Gastrocnemius medialis (tissue), 4 donors: ENCODE measurements around the gene DHDH. TPM values are rescaled to one million over a fixed set of nuclear protein-coding genes. Genes with fewer than 3 reads are reported as not detected.

ENCODE experiments used
- ATAC-seq, 2 donors: fragments of 150-250 bp; one replicate each; pipeline ENCODE4 v1.9.1; 2016
- DNase-seq, 2 donors: peaks; one replicate each; pipeline ENCODE4 v3.0.0-alpha.2; 2019
- H3K27ac ChIP-seq, 4 donors: fragments of 200-600 bp; sonication (generic); 1 replicate in 1 of 4; 2 replicates in 3 of 4; pipeline ENCODE4 v1.5.1; 2016 to 2018; ENCODE audit warnings: mild to moderate bottlenecking in 2 of 4, moderate library complexity in 1 of 4
- H3K27me3 ChIP-seq, 3 donors: fragments of 200-600 bp; sonication (generic) in 2 of 3; 1 replicate in 1 of 3; 2 replicates in 2 of 3; pipeline versions ENCODE4 v1.5.1 to v1.6.0; 2016 to 2019; ENCODE audit warnings: mild to moderate bottlenecking in 1 of 3, moderate library complexity in 1 of 3
- H3K36me3 ChIP-seq, 2 donors: fragments of 200-600 bp; sonication (generic) in 1 of 2; one replicate each; pipeline ENCODE4 v1.5.1; 2017 to 2018
- H3K4me1 ChIP-seq, 2 donors: fragments of 200-600 bp; sonication (generic) in 1 of 2; one replicate each; pipeline ENCODE4 v1.5.1; 2016 to 2017; ENCODE audit warnings: mild to moderate bottlenecking in 2 of 2
- H3K4me3 ChIP-seq, 4 donors: fragments of 200-600 bp; sonication (generic) in 3 of 4; 1 replicate in 1 of 4; 2 replicates in 3 of 4; pipeline ENCODE4 v1.5.1; 2016 to 2019; ENCODE audit warnings: mild to moderate bottlenecking in 2 of 4
- H3K9me3 ChIP-seq, 3 donors: fragments of 200-600 bp; sonication (generic) in 2 of 3; 1 replicate in 1 of 3; 2 replicates in 2 of 3; pipeline ENCODE4 v1.5.1; 2016 to 2019
- CTCF ChIP-seq, 5 experiments: fragments of 450-650 bp in 3 of 5; fragments of 200-600 bp in 2 of 5; sonication (generic) in 2 of 5; IDR thresholded peaks in 4 of 5; conservative IDR thresholded peaks in 1 of 5; 1 replicate in 4 of 5; 2 replicates in 1 of 5; pipeline ENCODE4 v1.5.1; 2016 to 2019; ENCODE audit warnings: antibody characterized with exemption in 5 of 5, mild to moderate bottlenecking in 3 of 5, moderate library complexity in 3 of 5
- POLR2A ChIP-seq, 2 donors: fragments of 450-650 bp; IDR thresholded peaks; one replicate each; pipeline ENCODE4 v1.6.1; 2017; ENCODE audit warnings: antibody characterized with exemption in 2 of 2, mild to moderate bottlenecking in 2 of 2, moderate library complexity in 2 of 2
- in situ Hi-C, 4 donors: fragments of 200-750 bp; cut with MboI; loops; one replicate each; pipeline versions ENCODE4 v1.15.0 to v1.8.0; 2017; ENCODE audit warnings: low sequenced_read_pairs in 4 of 4
- intact Hi-C: fragments of 100-400 bp; cut with DNase I; formaldehyde crosslinking; loops from one replicate; pipeline ENCODE4 v1.15.1; 2023; ENCODE audit warnings: low total_unique reads
- total RNA-seq, 4 donors: library from RNA; depleted of rRNA; stranded (reverse); fragments of >200 nt; gene quantifications; one replicate each; pipeline versions ENCODE4 v1.1.0 to v1.2.3, GENCODE V29; 2016

DHDH gene
- total RNA-seq, 4 donors from 2014 or later: not detected

- Histone ChIP-seq H3K4me1 (peaks cover 0 to 2% of the 10 kb centered on the region in 2 donors), H3K36me3 (no peaks in the 10 kb centered on the region), H3K27ac (no peak overlapping the region), H3K9me3 (no peaks in the 10 kb centered on the region), H3K4me3 (no peak overlapping the region), H3K27me3 (peaks cover 9 to 18% (median 9%) of the 10 kb centered on the region in 3 donors)
- DNase-seq (no peak), ATAC-seq (no peak)
- TF ChIP-seq CTCF (IDR thresholded peaks at IDR 0.05 in 4 of 5, conservative IDR thresholded peaks at IDR 0.05 in 1 of 5) (no peak), POLR2A (IDR thresholded peaks at IDR 0.05) (no peak)
- in situ Hi-C loops: no loop called here
- intact Hi-C loops: no loop called here
Measured at GRCh38 chr19:48938256-48938655, 4.8 kb downstream of the DHDH start.

DNA sequence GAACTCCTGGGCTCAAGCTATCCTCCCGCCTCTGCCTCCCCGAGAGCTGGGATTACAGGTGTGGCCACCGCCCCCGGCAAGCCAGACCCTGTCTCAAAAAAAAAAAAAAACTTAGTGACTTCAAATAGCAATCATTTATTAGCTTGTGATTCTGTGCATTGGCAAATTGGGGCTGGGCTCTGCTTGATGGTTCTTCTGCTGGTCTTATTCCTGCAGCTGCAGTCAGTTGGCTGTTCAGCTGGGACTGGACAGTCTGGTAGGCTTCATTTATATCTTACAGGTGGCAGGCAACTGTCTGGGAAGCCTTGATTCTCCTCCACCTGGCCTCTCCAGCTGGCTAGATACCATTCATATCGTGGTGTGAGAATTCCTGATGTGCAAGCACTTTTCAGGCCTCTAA, 7.4 kb downstream of the DHDH start:
- H3K27me3 ChIP-seq: no peaks in the 10 kb centered on the region
- H3K4me1 ChIP-seq: no peaks in the 10 kb centered on the region
- intact Hi-C loops: no loop called here
- no peaks in the 10 kb centered on the region for H3K9me3 ChIP-seq
- no peak overlapping the region for H3K27ac ChIP-seq
- in situ Hi-C loops: no loop called here
- TF ChIP-seq POLR2A (IDR thresholded peaks at IDR 0.05): no peak
- no peak for TF ChIP-seq CTCF (IDR thresholded peaks at IDR 0.05 in 4 of 5, conservative IDR thresholded peaks at IDR 0.05 in 1 of 5)
- no peak overlapping the region for H3K4me3 ChIP-seq
- no peaks in the 10 kb centered on the region for H3K36me3 ChIP-seq
- ATAC-seq (no peak), DNase-seq (no peak)

DNA sequence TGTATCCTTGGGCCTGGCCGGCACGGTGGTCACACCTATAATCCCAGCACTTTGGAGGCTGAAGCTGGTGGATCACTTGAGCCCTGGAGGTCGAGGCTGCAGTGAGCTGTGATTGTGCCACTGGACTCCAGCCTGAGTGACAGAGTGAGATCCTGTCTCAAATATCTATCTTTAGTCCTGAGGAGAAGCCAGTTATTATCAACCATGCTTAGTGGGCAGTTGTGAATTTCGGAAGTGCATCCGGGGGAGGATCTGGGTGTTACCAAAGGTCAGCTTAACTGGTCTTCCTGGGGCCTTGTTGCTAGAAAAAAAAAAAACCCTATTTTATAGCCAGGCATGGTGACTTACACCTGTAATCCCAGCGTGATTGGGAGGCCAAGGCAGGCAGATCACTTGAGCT, 9.6 kb downstream of the DHDH start:
- no peak for ATAC-seq
- Histone ChIP-seq H3K36me3 (no peaks in the 10 kb centered on the region), H3K9me3 (no peaks in the 10 kb centered on the region), H3K4me3 (no peak overlapping the region), H3K27me3 (no peaks in the 10 kb centered on the region), H3K27ac (no peak overlapping the region), H3K4me1 (no peaks in the 10 kb centered on the region)
- DNase-seq: no peak
- intact Hi-C loops: no loop called here
- in situ Hi-C loops: no loop called here
- TF ChIP-seq CTCF (IDR thresholded peaks at IDR 0.05 in 4 of 5, conservative IDR thresholded peaks at IDR 0.05 in 1 of 5) (no peak), POLR2A (IDR thresholded peaks at IDR 0.05) (no peak)

- Histone ChIP-seq H3K4me1 (no peaks in the 10 kb centered on the region), H3K9me3 (no peaks in the 10 kb centered on the region), H3K4me3 (no peak overlapping the region), H3K27me3 (no peaks in the 10 kb centered on the region), H3K27ac (no peak overlapping the region), H3K36me3 (no peaks in the 10 kb centered on the region)
- intact Hi-C loops (no loop called here), in situ Hi-C loops (no loop called here)
- ATAC-seq: no peak
- no peak for DNase-seq
- no peak for TF ChIP-seq CTCF (IDR thresholded peaks at IDR 0.05 in 4 of 5, conservative IDR thresholded peaks at IDR 0.05 in 1 of 5)
- no peak for TF ChIP-seq POLR2A (IDR thresholded peaks at IDR 0.05)
Measured at GRCh38 chr19:48945415-48945814, 11.9 kb downstream of the DHDH start.

DNA sequence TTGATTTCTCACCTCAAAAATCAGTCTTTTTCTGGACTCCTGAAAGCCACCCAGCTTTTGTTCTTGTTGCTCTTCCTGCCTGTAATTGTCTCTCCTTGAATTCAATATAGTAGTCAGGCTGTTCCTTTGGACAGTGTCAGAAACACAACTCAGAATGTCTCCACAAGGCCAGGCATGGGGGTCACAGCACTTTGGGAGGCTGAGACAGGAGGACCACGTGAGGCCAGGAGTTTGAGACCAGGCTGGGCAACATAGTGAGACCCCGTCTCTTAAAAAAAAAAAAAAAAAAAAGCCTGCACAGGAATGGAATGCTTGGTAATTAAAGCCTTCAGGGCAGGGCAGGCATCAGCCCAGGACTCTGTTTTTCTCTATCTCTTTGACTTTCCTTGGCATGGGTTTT, 12.3 kb downstream of the DHDH start:
- Histone ChIP-seq H3K4me1 (no peaks in the 10 kb centered on the region), H3K36me3 (no peaks in the 10 kb centered on the region), H3K4me3 (no peak overlapping the region), H3K27me3 (no peaks in the 10 kb centered on the region), H3K27ac (no peak overlapping the region), H3K9me3 (no peaks in the 10 kb centered on the region)
- in situ Hi-C loops (no loop called here), intact Hi-C loops (no loop called here)
- DNase-seq (no peak), ATAC-seq (no peak)
- no peak for TF ChIP-seq CTCF (IDR thresholded peaks at IDR 0.05 in 4 of 5, conservative IDR thresholded peaks at IDR 0.05 in 1 of 5)
- no peak for TF ChIP-seq POLR2A (IDR thresholded peaks at IDR 0.05)
